Measurements from ENCODE around the gene CACNA1F. TPM values are rescaled to one million over a fixed set of nuclear protein-coding genes. Genes with fewer than 3 reads are reported as not detected.
A peak's percentile ranks its signal among the peaks of the same experiment; 100 is the strongest.

The CACNA1F gene
- total and polyA plus RNA-seq, 9 of the 15 experiments (the other 6 are each of a cell fraction or from before 2014, with no cell fraction given) = under 0.01 to 0.41 (median 0.03) TPM; not detected in 3

- TF ChIP-seq FIP1L1 (IDR thresholded peaks at IDR 0.05; ENCODE audit: low read depth, low read length, poor library complexity, severe bottlenecking) = no peak
- TF ChIP-seq MED1 (CRISPR knock-in tag; IDR thresholded peaks at IDR 0.05; ENCODE audit: borderline replicate concordance) = no peak
- no peak for TF ChIP-seq CREB3 (tag; conservative IDR thresholded peaks at IDR 0.05; ENCODE audit: low read depth)
- no peak for TF ChIP-seq ATF4 (CRISPR knock-in tag; IDR thresholded peaks at IDR 0.05)
Measured at GRCh38 chrX:49199315-49199595, 33.9 kb downstream of the CACNA1F start (continued).

GRCh38 chrX:49198540-49199314 is 34.4 kb downstream of the CACNA1F start:
- ATAC-seq = no peak
- CTCF ChIA-PET (ENCODE audit: low intra/inter-chr PET ratio) = no interaction called here
- Histone ChIP-seq H3K79me2 (ENCODE audit: control insufficient read depth, insufficient read depth, low read length) (no peaks in the 10 kb centered on the region), H3K9me1 (ENCODE audit: control insufficient read depth, insufficient read depth, low read length) (no peaks in the 10 kb centered on the region), H3K27ac (ENCODE audit: extremely low read depth, low read depth, low read length) (no peak overlapping the region; the same call in 2 of the 3 replicates), H3K36me3 (ENCODE audit: control insufficient read depth, insufficient read depth, low read length) (no peaks in the 10 kb centered on the region), H2AFZ (ENCODE audit: low read depth, low read length) (no peak overlapping the region), H3K9ac (ENCODE audit: insufficient read depth in 1 of 2, low read depth in 2 of 2, low read length in 2 of 2) (peak overlapping the region in 1 of 2 experiments; percentile 13; a peak in 2 of 4 replicates), H3K27me3 (ENCODE audit: control insufficient read depth in 2 of 2, insufficient read depth in 2 of 2, low read length in 2 of 2) (no peaks in the 10 kb centered on the region), H3K9me3 (replicated peaks; ENCODE audit: control insufficient read depth, insufficient read depth, low read depth, low read length) (no peaks in the 10 kb centered on the region), H3K4me3 (no peak overlapping the region), H4K20me1 (replicated peaks; ENCODE audit: control insufficient read depth, insufficient read depth, low read length) (no peaks in the 10 kb centered on the region), H3K4me1 (replicated peaks in 1 of 2; ENCODE audit: control insufficient read depth in 2 of 2, insufficient read depth in 2 of 2, low read length in 2 of 2) (peaks cover 19 to 30% of the 10 kb centered on the region in 2 experiments; a peak in 4 of 5 replicates), H3K4me2 (ENCODE audit: insufficient read depth, low read length) (peak overlapping the region; percentile 49; the same call in 1 of the 2 replicates)
- no peak for DNase-seq (ENCODE audit: extremely low read depth in 1 of 4, low spot score in 3 of 4)
- TF ChIP-seq NR4A1 (CRISPR knock-in tag; IDR thresholded peaks at IDR 0.05) (no peak), NR4A1 (tag; IDR thresholded peaks at IDR 0.05) (no peak), PTTG1 (tag; IDR thresholded peaks at IDR 0.05; ENCODE audit: low read depth) (no peak), ATF1 (CRISPR knock-in tag; IDR thresholded peaks at IDR 0.05) (no peak), ATF1 (tag; IDR thresholded peaks at IDR 0.05) (peak; percentile 49), AFF1 (IDR thresholded peaks at IDR 0.05; ENCODE audit: low read depth in 1 of 2, partially characterized antibody in 2 of 2) (no peak)
- TF ChIP-seq, protein P1, sequence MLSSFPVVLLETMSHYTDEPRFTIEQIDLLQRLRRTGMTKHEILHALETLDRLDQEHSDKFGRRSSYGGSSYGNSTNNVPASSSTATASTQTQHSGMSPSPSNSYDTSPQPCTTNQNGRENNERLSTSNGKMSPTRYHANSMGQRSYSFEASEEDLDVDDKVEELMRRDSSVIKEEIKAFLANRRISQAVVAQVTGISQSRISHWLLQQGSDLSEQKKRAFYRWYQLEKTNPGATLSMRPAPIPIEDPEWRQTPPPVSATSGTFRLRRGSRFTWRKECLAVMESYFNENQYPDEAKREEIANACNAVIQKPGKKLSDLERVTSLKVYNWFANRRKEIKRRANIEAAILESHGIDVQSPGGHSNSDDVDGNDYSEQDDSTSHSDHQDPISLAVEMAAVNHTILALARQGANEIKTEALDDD (IDR thresholded peaks at IDR 0.05) = peak; percentile 69; the same call in 1 of the 2 replicates
- WGBS (ENCODE audit: insufficient coverage, low coverage, missing lambda C conversion rate) = 6% methylated on average over 10 of the region's 12 CpGs
- BruUV-seq (replicated peaks) = no TSS peak
- intact Hi-C loops (cut with micrococcal nuclease) = no loop called here
- in situ Hi-C loops (cut with MboI) = no loop called here
- POLR2A ChIA-PET = no interaction called here
- FAIRE-seq = no peak
